ENCODE measurements around the gene RAB3IL1. TPM values are rescaled to one million over a fixed set of nuclear protein-coding genes. Genes with fewer than 3 reads are reported as not detected.

RAB3IL1 gene
- total RNA-seq, 2 donors from 2014 or later: 9.7 to 14.9 TPM

DNA sequence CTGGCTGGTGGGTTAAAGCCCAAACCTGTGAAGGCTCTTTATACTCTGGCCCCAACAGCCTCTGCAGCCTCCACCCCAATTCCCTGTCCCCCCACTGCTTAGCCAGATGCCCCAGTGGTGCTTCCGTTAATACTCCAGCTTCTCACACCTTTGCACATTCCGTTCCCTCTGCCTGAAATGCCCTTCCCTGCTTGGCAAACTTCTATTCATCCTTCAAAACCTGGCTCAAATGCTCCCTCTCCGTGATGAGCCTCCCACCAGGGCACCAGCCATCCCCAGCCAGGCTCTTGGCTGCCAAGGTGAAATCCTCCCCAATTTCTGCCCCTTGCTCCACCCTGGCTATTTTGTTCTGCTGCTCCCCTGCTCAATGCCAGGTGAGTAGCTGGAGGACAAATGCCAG, 13.5 kb downstream of the RAB3IL1 start:
- 89% methylated on average over 1 to 3 of the region's 3 CpGs for WGBS, 2 experiments (ENCODE audit: insufficient coverage in 1 of 2, insufficient read length in 1 of 2)
- Histone ChIP-seq H3K4me3 (ENCODE audit: low read length) (no peak overlapping the region), H3K4me1 (ENCODE audit: control insufficient read depth, insufficient read depth, low read length) (peaks cover 9% of the 10 kb centered on the region), H3K9me3 (ENCODE audit: control insufficient read depth, low read length) (no peaks in the 10 kb centered on the region), H3K27ac (ENCODE audit: low read depth, low read length) (no peak overlapping the region), H3K9ac (ENCODE audit: extremely low read depth, low read length, poor library complexity, severe bottlenecking) (no peak overlapping the region), H3K27me3 (ENCODE audit: control insufficient read depth, insufficient read depth, low read length, poor library complexity, severe bottlenecking) (no peaks in the 10 kb centered on the region), H3K36me3 (ENCODE audit: control insufficient read depth, insufficient read depth, low read length) (no peaks in the 10 kb centered on the region)
- Mint-ChIP-seq H3K27ac (no peak overlapping the region), H3K9me3 (no peaks in the 10 kb centered on the region), H3K4me1 (peaks cover 6% of the 10 kb centered on the region), H3K27me3 (ENCODE audit: insufficient read depth) (no peaks in the 10 kb centered on the region), H3K36me3 (ENCODE audit: low read depth) (peaks cover 12% of the 10 kb centered on the region), H3K4me3 (no peak overlapping the region)
- no peak for DNase-seq
- TF ChIP-seq, protein P1, sequence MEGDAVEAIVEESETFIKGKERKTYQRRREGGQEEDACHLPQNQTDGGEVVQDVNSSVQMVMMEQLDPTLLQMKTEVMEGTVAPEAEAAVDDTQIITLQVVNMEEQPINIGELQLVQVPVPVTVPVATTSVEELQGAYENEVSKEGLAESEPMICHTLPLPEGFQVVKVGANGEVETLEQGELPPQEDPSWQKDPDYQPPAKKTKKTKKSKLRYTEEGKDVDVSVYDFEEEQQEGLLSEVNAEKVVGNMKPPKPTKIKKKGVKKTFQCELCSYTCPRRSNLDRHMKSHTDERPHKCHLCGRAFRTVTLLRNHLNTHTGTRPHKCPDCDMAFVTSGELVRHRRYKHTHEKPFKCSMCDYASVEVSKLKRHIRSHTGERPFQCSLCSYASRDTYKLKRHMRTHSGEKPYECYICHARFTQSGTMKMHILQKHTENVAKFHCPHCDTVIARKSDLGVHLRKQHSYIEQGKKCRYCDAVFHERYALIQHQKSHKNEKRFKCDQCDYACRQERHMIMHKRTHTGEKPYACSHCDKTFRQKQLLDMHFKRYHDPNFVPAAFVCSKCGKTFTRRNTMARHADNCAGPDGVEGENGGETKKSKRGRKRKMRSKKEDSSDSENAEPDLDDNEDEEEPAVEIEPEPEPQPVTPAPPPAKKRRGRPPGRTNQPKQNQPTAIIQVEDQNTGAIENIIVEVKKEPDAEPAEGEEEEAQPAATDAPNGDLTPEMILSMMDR (conservative IDR thresholded peaks at IDR 0.05): no peak

DNA sequence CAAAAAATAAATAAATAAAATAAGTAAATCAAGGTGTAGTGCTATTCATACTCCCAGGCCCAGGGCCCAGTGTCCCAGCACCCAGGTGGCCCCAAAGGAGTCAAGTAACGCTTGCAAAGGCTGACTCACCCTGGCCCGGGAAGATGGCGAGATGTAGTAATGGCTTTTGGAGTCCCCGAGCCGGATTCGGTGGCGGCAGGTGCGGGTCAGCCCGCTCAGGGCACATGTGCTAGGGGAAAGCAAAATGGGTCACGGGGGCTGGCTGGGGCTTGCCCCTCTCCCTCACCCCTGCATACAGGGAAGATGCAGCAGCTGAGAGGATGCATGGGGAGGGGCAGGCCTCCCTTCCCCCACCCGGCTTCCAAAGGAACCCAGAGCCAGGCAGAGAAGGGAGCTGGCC, 15.1 kb downstream of the RAB3IL1 start:
- WGBS, 2 experiments (ENCODE audit: insufficient coverage in 1 of 2, insufficient read length in 1 of 2): 88 to 97% methylated on average over 4 to 11 of the region's 11 CpGs
- H3K27me3 Mint-ChIP-seq (ENCODE audit: insufficient read depth): no peaks in the 10 kb centered on the region

DNA sequence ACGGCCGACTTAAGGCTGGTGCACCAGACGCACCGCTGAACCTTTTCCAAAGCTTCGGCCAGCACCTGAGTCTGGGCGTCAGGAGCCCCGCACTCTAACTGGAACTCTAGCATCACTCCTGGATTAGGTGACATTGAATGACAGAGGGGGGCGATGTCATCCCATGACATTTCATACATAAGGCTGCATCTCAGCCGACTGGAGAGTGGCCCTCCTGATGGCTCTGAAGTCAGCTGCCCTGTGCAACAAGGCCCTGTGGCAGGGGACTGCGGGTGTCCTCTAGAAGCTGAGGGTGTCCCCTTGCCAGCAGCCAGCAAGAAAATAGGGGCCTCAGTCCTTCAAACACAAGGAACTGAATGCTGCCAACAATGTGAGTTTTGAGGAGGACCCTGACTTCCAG, 16.0 kb downstream of the RAB3IL1 start:
- H3K27ac ChIP-seq (ENCODE audit: low read depth, low read length): no peak overlapping the region
- Mint-ChIP-seq H3K4me3 (no peak overlapping the region), H3K36me3 (ENCODE audit: low read depth) (peaks cover 6% of the 10 kb centered on the region), H3K27ac (no peak overlapping the region), H3K4me1 (peaks cover 6% of the 10 kb centered on the region), H3K9me3 (no peaks in the 10 kb centered on the region), H3K27me3 (ENCODE audit: insufficient read depth) (no peaks in the 10 kb centered on the region)
- no peak overlapping the region for H3K4me3 ChIP-seq (ENCODE audit: low read length)
- TF ChIP-seq, protein P1 (conservative IDR thresholded peaks at IDR 0.05): peak; percentile 25
- H3K9me3 ChIP-seq (ENCODE audit: control insufficient read depth, low read length): no peaks in the 10 kb centered on the region
- H3K4me1 ChIP-seq (ENCODE audit: control insufficient read depth, insufficient read depth, low read length): no peaks in the 10 kb centered on the region
- no peaks in the 10 kb centered on the region for H3K36me3 ChIP-seq (ENCODE audit: control insufficient read depth, insufficient read depth, low read length)
- no peak overlapping the region for H3K9ac ChIP-seq (ENCODE audit: extremely low read depth, low read length, poor library complexity, severe bottlenecking)
- DNase-seq: no peak
- no peaks in the 10 kb centered on the region for H3K27me3 ChIP-seq (ENCODE audit: control insufficient read depth, insufficient read depth, low read length, poor library complexity, severe bottlenecking)
- WGBS, 2 experiments (ENCODE audit: insufficient coverage in 1 of 2, insufficient read length in 1 of 2): 92 to 94% methylated on average over 10 of the region's 10 CpGs

More for the DNA sequence above, 15.1 kb downstream of the RAB3IL1 start:
- Mint-ChIP-seq H3K9me3 (no peaks in the 10 kb centered on the region), H3K36me3 (ENCODE audit: low read depth) (peaks cover 10% of the 10 kb centered on the region), H3K27ac (no peak overlapping the region), H3K4me1 (peaks cover 6% of the 10 kb centered on the region), H3K4me3 (no peak overlapping the region)
- no peaks in the 10 kb centered on the region for H3K36me3 ChIP-seq (ENCODE audit: control insufficient read depth, insufficient read depth, low read length)
- no peaks in the 10 kb centered on the region for H3K9me3 ChIP-seq (ENCODE audit: control insufficient read depth, low read length)
- no peak overlapping the region for H3K4me3 ChIP-seq (ENCODE audit: low read length)
- no peaks in the 10 kb centered on the region for H3K27me3 ChIP-seq (ENCODE audit: control insufficient read depth, insufficient read depth, low read length, poor library complexity, severe bottlenecking)
- DNase-seq: no peak
- no peak overlapping the region for H3K27ac ChIP-seq (ENCODE audit: low read depth, low read length)
- no peak overlapping the region for H3K9ac ChIP-seq (ENCODE audit: extremely low read depth, low read length, poor library complexity, severe bottlenecking)
- TF ChIP-seq, protein P1 (conservative IDR thresholded peaks at IDR 0.05): no peak
- H3K4me1 ChIP-seq (ENCODE audit: control insufficient read depth, insufficient read depth, low read length): peaks cover 5% of the 10 kb centered on the region

Data from endodermal cell (in vitro differentiated cells).